Measurements from ENCODE around the gene PNPLA7.

The PNPLA7 gene

GRCh38 chr9:137429546-137429890, 120.7 kb downstream of the PNPLA7 start:
- no peaks in the 10 kb centered on the region for H3K4me1 ChIP-seq (ENCODE audit: control insufficient read depth in 1 of 2, insufficient read depth in 1 of 2, low read depth in 1 of 2, low read length in 1 of 2)
- H3K36me3 ChIP-seq: no peaks in the 10 kb centered on the region
- H3K27ac ChIP-seq: no peak overlapping the region
- no peak overlapping the region for H3K4me3 ChIP-seq (ENCODE audit: low read depth in 1 of 2, low read length in 1 of 2)
- H3K9me3 ChIP-seq: no peaks in the 10 kb centered on the region
- TF ChIP-seq CTCF (IDR thresholded peaks at IDR 0.05): no peak
- peaks cover 2% of the 10 kb centered on the region for H3K27me3 ChIP-seq

GRCh38 chr9:137428841-137429545, 121.2 kb downstream of the PNPLA7 start:
- H3K27ac ChIP-seq: no peak overlapping the region

GRCh38 chr9:137428311-137428630, 121.9 kb downstream of the PNPLA7 start:
- peaks cover 0 to 5% of the 10 kb centered on the region in 2 experiments for H3K4me1 ChIP-seq (ENCODE audit: control insufficient read depth in 1 of 2, insufficient read depth in 1 of 2, low read depth in 1 of 2, low read length in 1 of 2)
- no peak overlapping the region for H3K27ac ChIP-seq
- H3K9me3 ChIP-seq: no peaks in the 10 kb centered on the region
- peaks cover 9% of the 10 kb centered on the region for H3K27me3 ChIP-seq
- no peaks in the 10 kb centered on the region for H3K36me3 ChIP-seq
- no peak overlapping the region for H3K4me3 ChIP-seq (ENCODE audit: low read depth in 1 of 2, low read length in 1 of 2)
- TF ChIP-seq CTCF (IDR thresholded peaks at IDR 0.05): no peak

More at GRCh38 chr9:137428841-137429545, 121.2 kb downstream of the PNPLA7 start:
- no peaks in the 10 kb centered on the region for H3K36me3 ChIP-seq
- no peak overlapping the region for H3K4me3 ChIP-seq (ENCODE audit: low read depth in 1 of 2, low read length in 1 of 2)
- no peaks in the 10 kb centered on the region for H3K4me1 ChIP-seq (ENCODE audit: control insufficient read depth in 1 of 2, insufficient read depth in 1 of 2, low read depth in 1 of 2, low read length in 1 of 2)
- peaks cover 2% of the 10 kb centered on the region for H3K27me3 ChIP-seq
- no peak for TF ChIP-seq CTCF (IDR thresholded peaks at IDR 0.05)
- no peaks in the 10 kb centered on the region for H3K9me3 ChIP-seq

GRCh38 chr9:137427454-137428310, 122.5 kb downstream of the PNPLA7 start:
- H3K4me1 ChIP-seq (ENCODE audit: control insufficient read depth in 1 of 2, insufficient read depth in 1 of 2, low read depth in 1 of 2, low read length in 1 of 2): peaks cover 0 to 5% of the 10 kb centered on the region in 2 experiments
- no peak overlapping the region for H3K27ac ChIP-seq
- H3K9me3 ChIP-seq: no peaks in the 10 kb centered on the region
- H3K4me3 ChIP-seq (ENCODE audit: low read depth in 1 of 2, low read length in 1 of 2): no peak overlapping the region
- H3K27me3 ChIP-seq: peaks cover 15% of the 10 kb centered on the region
- TF ChIP-seq CTCF (IDR thresholded peaks at IDR 0.05): no peak
- H3K36me3 ChIP-seq: no peaks in the 10 kb centered on the region

GRCh38 chr9:137426018-137426681, 124.1 kb downstream of the PNPLA7 start:
- Histone ChIP-seq H3K27me3 (peaks cover 18% of the 10 kb centered on the region), H3K27ac (no peak overlapping the region), H3K4me1 (ENCODE audit: control insufficient read depth in 1 of 2, insufficient read depth in 1 of 2, low read depth in 1 of 2, low read length in 1 of 2) (peaks cover 8 to 13% of the 10 kb centered on the region in 2 experiments), H3K4me3 (ENCODE audit: low read depth in 1 of 2, low read length in 1 of 2) (no peak overlapping the region), H3K36me3 (no peaks in the 10 kb centered on the region), H3K9me3 (no peaks in the 10 kb centered on the region)
- no peak for TF ChIP-seq CTCF (IDR thresholded peaks at IDR 0.05)
